GM19452 (cell line): ENCODE measurements around the gene OR2AG2.
"Not testable (repeated sequence)": the region's sequence is repeated elsewhere in the genome, so short reads cannot be mapped to it uniquely, and the experiment has no call there.

Source experiments
- ATAC-seq: cut with Tn5 transposase; IDR thresholded peaks from one replicate; pipeline ENCODE4 v1.9.1; 2021; ENCODE audit not compliant: unreplicated experiment

The OR2AG2 gene

GRCh38 chr11:6771926-6772893 lies at the start of gene OR2AG2:
TSS of gene OR2AG2 (minus strand) at chr11:6771976. CDS start at chr11:6768957, 3,019 bp downstream.
- peak; percentile 89 for ATAC-seq

- ATAC-seq: no peak
These were observed 47.2 kb upstream of the OR2AG2 start for GRCh38 chr11:6818967-6819366.

GRCh38 chr11:6817694-6818093 lies 45.9 kb upstream of the OR2AG2 start:
- no peak for ATAC-seq

- no peak for ATAC-seq
These were observed 41.9 kb upstream of the OR2AG2 start for GRCh38 chr11:6813656-6814055.

- ATAC-seq: no peak
These were observed 40.7 kb upstream of the OR2AG2 start for GRCh38 chr11:6812390-6813005.

- not testable (repeated sequence) for ATAC-seq
These were observed 29.3 kb upstream of the OR2AG2 start for GRCh38 chr11:6801075-6801474.

GRCh38 chr11:6799402-6799801 lies 27.6 kb upstream of the OR2AG2 start, which contains the start of gene OR6A2:
TSS of gene OR6A2 (minus strand) at chr11:6799689. CDS start at chr11:6795708, 3,981 bp downstream.
- no peak for ATAC-seq

GRCh38 chr11:6794639-6795038 lies 22.9 kb upstream of the OR2AG2 start:
- no peak for ATAC-seq

- no peak for ATAC-seq
These were observed 18.8 kb upstream of the OR2AG2 start for GRCh38 chr11:6790546-6790945.

GRCh38 chr11:6782720-6783119 lies 10.9 kb upstream of the OR2AG2 start, which contains the start of gene OR2AG1:
TSS of gene OR2AG1 (plus strand) at chr11:6783020. CDS start at chr11:6785038, 2,018 bp downstream.
- no peak for ATAC-seq

- no peak for ATAC-seq
These were observed 9.1 kb upstream of the OR2AG2 start for GRCh38 chr11:6780829-6781228.

- ATAC-seq: no peak
These were observed 6.7 kb upstream of the OR2AG2 start for GRCh38 chr11:6778518-6778917.

GRCh38 chr11:6757373-6757967 lies 14.3 kb downstream of the OR2AG2 start:
- no peak for ATAC-seq

- no peak for ATAC-seq
These were observed 15.8 kb downstream of the OR2AG2 start for GRCh38 chr11:6755953-6756347.

- no peak for ATAC-seq
These were observed 16.3 kb downstream of the OR2AG2 start for GRCh38 chr11:6755303-6755952.

GRCh38 chr11:6747097-6747668 lies 24.6 kb downstream of the OR2AG2 start:
- no peak for ATAC-seq

GRCh38 chr11:6746626-6747025 lies 25.1 kb downstream of the OR2AG2 start:
- no peak for ATAC-seq

GRCh38 chr11:6746086-6746618 lies 25.6 kb downstream of the OR2AG2 start:
- ATAC-seq: peak; percentile 83

- ATAC-seq: peak; percentile 55
These were observed 26.2 kb downstream of the OR2AG2 start for GRCh38 chr11:6745465-6746015.

GRCh38 chr11:6745018-6745417 lies 26.8 kb downstream of the OR2AG2 start:
- no peak for ATAC-seq
